Dermis microvascular lymphatic vessel endothelial cell (primary cell): ENCODE results near the gene EFCAB3. TPM values are rescaled to one million over a fixed set of nuclear protein-coding genes. Genes with fewer than 3 reads are reported as not detected.
"Not testable (repeated sequence)": the region's sequence is repeated elsewhere in the genome, so short reads cannot be mapped to it uniquely, and the experiment has no call there.

Experiments
- DNase-seq, 2 donors: peaks; one replicate each; pipeline versions ENCODE4 v3.0.0 to v3.0.0-alpha.2; 2010; ENCODE audit warnings: low read depth in 2 of 2
- total RNA-seq: library from RNA; depleted of rRNA; stranded (reverse); fragments of >200 nt; gene quantifications from 2 replicates; pipeline ENCODE4 v1.2.1, GENCODE V29; 2014

Gene EFCAB3
- total RNA-seq, 1 donor from 2014 or later, result not detected

DNA sequence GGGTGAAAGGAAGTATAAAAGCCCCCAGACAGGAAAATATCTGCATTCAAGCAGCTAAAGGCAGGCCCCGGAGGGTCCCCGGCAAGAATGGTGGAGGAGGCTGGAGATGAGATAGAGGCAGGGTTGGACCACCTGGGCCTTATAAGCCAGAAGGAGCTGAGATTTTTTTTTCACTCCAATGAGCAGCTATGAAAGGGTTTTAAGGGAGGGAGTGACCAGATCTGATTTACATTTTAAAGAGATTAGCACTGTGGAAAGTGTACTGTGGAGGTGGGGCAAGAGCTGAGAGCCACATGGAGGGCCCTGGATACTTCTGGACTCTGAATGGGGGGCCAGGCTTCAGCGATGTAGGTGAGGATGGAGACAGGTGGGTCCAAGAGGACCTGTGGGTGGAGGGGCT lies 84.1 kb downstream of the EFCAB3 start:
- not testable (repeated sequence) for DNase-seq

DNA sequence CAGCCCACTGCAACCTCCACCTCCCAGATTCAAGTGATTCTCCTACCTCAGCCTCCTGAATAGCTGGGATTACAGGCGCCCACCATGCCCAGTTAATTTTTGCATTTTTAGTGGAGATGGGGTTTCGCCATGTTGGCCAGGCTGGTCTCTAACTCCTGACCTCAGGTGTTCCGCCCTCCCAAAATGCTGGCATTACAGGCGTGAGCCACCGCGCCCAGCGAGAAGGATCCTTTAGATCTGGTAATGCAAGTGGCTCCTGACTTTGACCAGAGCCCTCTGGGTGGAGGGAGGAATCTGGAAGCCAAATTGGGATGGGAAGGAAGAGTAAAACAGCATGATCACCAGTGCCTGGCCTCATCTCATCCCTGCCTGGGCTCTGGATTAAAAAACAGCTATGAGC lies 84.9 kb downstream of the EFCAB3 start:
- not testable (repeated sequence) for DNase-seq

Other genes with a start within 250 kb of the EFCAB3 start
- 13.9 and 14.8 TPM in 2 replicates for gene METTL2A, start 43.3 kb downstream of the EFCAB3 start, total RNA-seq
- 35.6 and 42.1 TPM in 2 replicates for gene TLK2, start 98.3 kb downstream of the EFCAB3 start, total RNA-seq
- gene MRC2, start 247.1 kb downstream of the EFCAB3 start, total RNA-seq, result 9.2 and 13.9 TPM in 2 replicates